HepG2 (cell line): ENCODE data around the gene UBR1. TPM values are rescaled to one million over a fixed set of nuclear protein-coding genes. Genes with fewer than 3 reads are reported as not detected.
A peak's percentile ranks its signal among the peaks of the same experiment; 100 is the strongest.

ENCODE experiments used
- FLYWCH1 ChIP-seq: sonication (generic); formaldehyde crosslinking; IDR thresholded peaks from 2 replicates; pipeline ENCODE4 v1.8.1; 2023; ENCODE audit warnings: mild to moderate bottlenecking, missing genetic modification reagents
- HDAC2 ChIP-seq: sonication (generic); formaldehyde crosslinking; IDR thresholded peaks from 2 replicates; pipeline ENCODE4 v1.4.0; 2020; ENCODE audit warnings: missing genetic modification reagents
- KDM3A ChIP-seq: IDR thresholded peaks from 2 replicates; pipeline ENCODE4 v1.6.1; 2018; ENCODE audit warnings: low read depth, missing compliant biosample characterization
- MIER3 ChIP-seq: IDR thresholded peaks from 2 replicates; pipeline ENCODE4 v1.6.1; 2016; ENCODE audit warnings: missing compliant biosample characterization, borderline replicate concordance
- NFKBIZ ChIP-seq: IDR thresholded peaks from 2 replicates; pipeline ENCODE4 v1.6.1; 2018; ENCODE audit warnings: missing genetic modification reagents, missing compliant biosample characterization
- PTBP1 ChIP-seq: fragments of 200-400 bp; formaldehyde crosslinking; IDR thresholded peaks from 2 replicates; pipeline ENCODE4 v1.6.1; 2018; ENCODE audit warnings: low read length, low read depth; ENCODE audit not compliant: poor library complexity, severe bottlenecking
- SPEN ChIP-seq: sonication (generic); formaldehyde crosslinking; IDR thresholded peaks from 2 replicates; pipeline ENCODE4 v1.5.1; 2020; ENCODE audit warnings: low read depth, mild to moderate bottlenecking, missing genetic modification reagents
- TRAFD1 ChIP-seq: sonication (generic); formaldehyde crosslinking; IDR thresholded peaks from 2 replicates; pipeline ENCODE4 v1.5.1; 2020; ENCODE audit warnings: missing genetic modification reagents, mild to moderate bottlenecking, borderline replicate concordance
- ZNF362 ChIP-seq: sonication (generic); formaldehyde crosslinking; IDR thresholded peaks from 2 replicates; pipeline ENCODE4 v1.4.0; 2020; ENCODE audit warnings: missing genetic modification reagents, mild to moderate bottlenecking, borderline replicate concordance
- ZNF44 ChIP-seq: sonication (generic); formaldehyde crosslinking; IDR thresholded peaks from 2 replicates; pipeline ENCODE4 v1.5.1; 2020; ENCODE audit warnings: mild to moderate bottlenecking, missing genetic modification reagents
- ZNF609 ChIP-seq: sonication (generic); formaldehyde crosslinking; IDR thresholded peaks from 2 replicates; pipeline ENCODE4 v1.4.0; 2020; ENCODE audit warnings: mild to moderate bottlenecking, missing genetic modification reagents, borderline replicate concordance
- ZNF652 ChIP-seq: IDR thresholded peaks from 2 replicates; pipeline ENCODE4 v1.6.1; 2016; ENCODE audit warnings: low read depth, borderline replicate concordance
- polyA plus RNA-seq, 8 experiments: library from polyadenylated mRNA; depleted of rRNA in 3 of 8; stranded (reverse) in 7 of 8; unstranded in 1 of 8; fragments of >200 nt; fragmentation: Illumina TruSeq in 4 of 8; extraction: Trizol in 4 of 8; gene quantifications; 2 replicates each; pipeline versions ENCODE4 v1.2.1 to v1.2.3, GENCODE V29; 2011 to 2016; ENCODE audit warnings: low read depth in 4 of 8, missing spikeins in 1 of 8, mixed read lengths in 1 of 8; ENCODE audit not compliant: insufficient read depth in 1 of 8
- total RNA-seq, 5 experiments: library from RNA; depleted of rRNA; stranded (reverse); fragments of >200 nt; fragmentation: Illumina TruSeq; extraction: Trizol; gene quantifications; 2 replicates each; pipeline ENCODE4 v1.2.3, GENCODE V29; 2016; ENCODE audit warnings: low read depth in 1 of 5
- TF ChIP-seq, protein P1 (sequence below): IDR thresholded peaks from 2 replicates; pipeline ENCODE4 v1.6.1; 2016; ENCODE audit warnings: mild to moderate bottlenecking, missing biosample characterization, missing genetic modification reagents
- TF ChIP-seq, protein P2 (sequence below), 2 experiments: sonication (generic) in 1 of 2; formaldehyde crosslinking in 1 of 2; IDR thresholded peaks; 2 replicates each; pipeline versions ENCODE4 v1.5.1 to v1.6.1; 2011 to 2020; ENCODE audit warnings: borderline replicate concordance in 1 of 2, low read depth in 1 of 2, low read length in 1 of 2, mild to moderate bottlenecking in 1 of 2, missing genetic modification reagents in 1 of 2, moderate library complexity in 1 of 2
- TF ChIP-seq, protein P3 (sequence below): sonication (generic); formaldehyde crosslinking; IDR thresholded peaks from 2 replicates; pipeline ENCODE4 v1.8.1; 2023; ENCODE audit warnings: missing genetic modification reagents, inconsistent platforms, borderline replicate concordance

The UBR1 gene
- total and polyA plus RNA-seq, 2 of the 13 experiments (the other 11 are each of a cell fraction or from before 2014, with no cell fraction given) = 6.4 to 18.0 TPM

GRCh38 chr15:42920519-42921341 lies 185.1 kb downstream of the UBR1 start, which contains the start of gene TTBK2 (continued):
- TF ChIP-seq ZNF44 (CRISPR knock-in tag) = no peak
- TF ChIP-seq NFKBIZ (CRISPR knock-in tag) = no peak
- TF ChIP-seq SPEN = peak; percentile 30; the same call in 1 of the 2 replicates
- peak; percentile 64; the same call in 1 of the 2 replicates for TF ChIP-seq HDAC2 (CRISPR knock-in tag)
- no peak for TF ChIP-seq TRAFD1 (CRISPR knock-in tag)
- TF ChIP-seq, protein P1, sequence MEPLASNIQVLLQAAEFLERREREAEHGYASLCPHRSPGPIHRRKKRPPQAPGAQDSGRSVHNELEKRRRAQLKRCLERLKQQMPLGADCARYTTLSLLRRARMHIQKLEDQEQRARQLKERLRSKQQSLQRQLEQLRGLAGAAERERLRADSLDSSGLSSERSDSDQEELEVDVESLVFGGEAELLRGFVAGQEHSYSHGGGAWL (CRISPR knock-in tag) = no peak
- TF ChIP-seq KDM3A (CRISPR knock-in tag) = no peak
- TF ChIP-seq FLYWCH1 = no peak
- TF ChIP-seq, protein P2, sequence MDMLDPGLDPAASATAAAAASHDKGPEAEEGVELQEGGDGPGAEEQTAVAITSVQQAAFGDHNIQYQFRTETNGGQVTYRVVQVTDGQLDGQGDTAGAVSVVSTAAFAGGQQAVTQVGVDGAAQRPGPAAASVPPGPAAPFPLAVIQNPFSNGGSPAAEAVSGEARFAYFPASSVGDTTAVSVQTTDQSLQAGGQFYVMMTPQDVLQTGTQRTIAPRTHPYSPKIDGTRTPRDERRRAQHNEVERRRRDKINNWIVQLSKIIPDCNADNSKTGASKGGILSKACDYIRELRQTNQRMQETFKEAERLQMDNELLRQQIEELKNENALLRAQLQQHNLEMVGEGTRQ (IDR thresholded peaks at IDR 0.05; ENCODE audit: low read depth, low read length) = no peak
- TF ChIP-seq, protein P2 (CRISPR knock-in tag; IDR thresholded peaks at IDR 0.05; ENCODE audit: borderline replicate concordance) = no peak
- TF ChIP-seq ZNF652 = no peak; the same call in 1 of the 2 replicates
- TF ChIP-seq, protein P3, sequence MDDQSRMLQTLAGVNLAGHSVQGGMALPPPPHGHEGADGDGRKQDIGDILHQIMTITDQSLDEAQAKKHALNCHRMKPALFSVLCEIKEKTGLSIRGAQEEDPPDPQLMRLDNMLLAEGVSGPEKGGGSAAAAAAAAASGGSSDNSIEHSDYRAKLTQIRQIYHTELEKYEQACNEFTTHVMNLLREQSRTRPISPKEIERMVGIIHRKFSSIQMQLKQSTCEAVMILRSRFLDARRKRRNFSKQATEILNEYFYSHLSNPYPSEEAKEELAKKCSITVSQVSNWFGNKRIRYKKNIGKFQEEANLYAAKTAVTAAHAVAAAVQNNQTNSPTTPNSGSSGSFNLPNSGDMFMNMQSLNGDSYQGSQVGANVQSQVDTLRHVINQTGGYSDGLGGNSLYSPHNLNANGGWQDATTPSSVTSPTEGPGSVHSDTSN = peak; percentile 92; the same call in 1 of the 2 replicates
- TF ChIP-seq PTBP1 = no peak
- TF ChIP-seq ZNF362 (CRISPR knock-in tag) = 0 out of 2 replicates have a peak, but pooled peaks have one; percentile 4
- no peak for TF ChIP-seq ZNF609
- peak; percentile 32; the same call in 1 of the 2 replicates for TF ChIP-seq MIER3 (CRISPR knock-in tag)
